WTC11 (cell line): ENCODE data around the gene TGM4. TPM values are rescaled to one million over a fixed set of nuclear protein-coding genes. Genes with fewer than 3 reads are reported as not detected.

Experiments
- ATAC-seq: fragments of 200-7000 bp; cut with Tn5 transposase; 2 replicates; pipeline ENCODE4 v1.10.0; 2021; ENCODE audit warnings: mild to moderate bottlenecking, moderate library complexity
- CTCF ChIA-PET: fragments of 300-600 bp; sonication (Branson Sonifier 250); formaldehyde crosslinking; loops from one replicate; lab custom pipeline; 2021; ENCODE audit warnings: antibody characterized with exemption; lab: Charles Lee
- POLR2A ChIA-PET: fragments of 350-600 bp; sonication (Branson Sonifier 250); formaldehyde crosslinking; loops from one replicate; lab custom pipeline; 2021; ENCODE audit warnings: antibody characterized with exemption; lab: Charles Lee
- DNase-seq: peaks from one replicate; pipeline ENCODE4 v3.0.0; 2021; ENCODE audit warnings: low spot score
- H3K27ac Mint-ChIP-seq: 2 replicates; pipeline ENCODE4 v1.8.0; 2021; ENCODE audit warnings: mixed read lengths
- H3K27me3 Mint-ChIP-seq: 2 replicates; pipeline ENCODE4 v1.8.0; 2021; ENCODE audit warnings: low read depth, mild to moderate bottlenecking, moderate library complexity, mixed read lengths
- H3K36me3 Mint-ChIP-seq: 2 replicates; pipeline ENCODE4 v1.8.0; 2021; ENCODE audit warnings: mixed read lengths
- H3K4me1 Mint-ChIP-seq: 2 replicates; pipeline ENCODE4 v1.8.0; 2022; ENCODE audit warnings: mixed read lengths
- H3K4me3 Mint-ChIP-seq: 2 replicates; pipeline ENCODE4 v1.8.0; 2021; ENCODE audit warnings: mild to moderate bottlenecking, moderate library complexity, mixed read lengths
- H3K9me3 Mint-ChIP-seq: 2 replicates; pipeline ENCODE4 v1.8.0; 2021; ENCODE audit warnings: mixed read lengths
- AFF4 ChIP-seq: sonication (generic); formaldehyde crosslinking; IDR thresholded peaks from 2 replicates; pipeline ENCODE4 v1.8.1; 2023; ENCODE audit warnings: mild to moderate bottlenecking, missing genetic modification reagents, borderline replicate concordance
- ATF6 ChIP-seq: sonication (generic); formaldehyde crosslinking; IDR thresholded peaks from 2 replicates; pipeline ENCODE4 v1.8.1; 2023; ENCODE audit warnings: mild to moderate bottlenecking, missing genetic modification reagents
- IRF2 ChIP-seq: sonication (generic); formaldehyde crosslinking; IDR thresholded peaks from 2 replicates; pipeline ENCODE4 v1.8.0; 2022; ENCODE audit warnings: low read depth, missing genetic modification reagents, borderline replicate concordance
- MAX ChIP-seq: sonication (generic); formaldehyde crosslinking; IDR thresholded peaks from 2 replicates; pipeline ENCODE4 v1.8.0; 2022; ENCODE audit warnings: mild to moderate bottlenecking, missing genetic modification reagents
- NFYB ChIP-seq: sonication (generic); formaldehyde crosslinking; conservative IDR thresholded peaks from 2 replicates; pipeline ENCODE4 v1.8.0; 2022; ENCODE audit warnings: low read depth, missing genetic modification reagents
- USF2 ChIP-seq: sonication (generic); formaldehyde crosslinking; IDR thresholded peaks from 2 replicates; pipeline ENCODE4 v1.8.1; 2023; ENCODE audit warnings: mild to moderate bottlenecking, missing genetic modification reagents, moderate library complexity
- ZNF232 ChIP-seq: sonication (generic); formaldehyde crosslinking; IDR thresholded peaks from 2 replicates; pipeline ENCODE4 v1.8.0; 2022; ENCODE audit warnings: mild to moderate bottlenecking, missing genetic modification reagents
- ZNF281 ChIP-seq: sonication (generic); formaldehyde crosslinking; IDR thresholded peaks from 2 replicates; pipeline ENCODE4 v1.8.0; 2023; ENCODE audit warnings: mild to moderate bottlenecking, missing genetic modification reagents
- total RNA-seq: library from RNA; stranded (reverse); gene quantifications from 3 replicates; pipeline ENCODE4 v1.2.3, GENCODE V29; 2021

TGM4 gene
- total RNA-seq, 1 experiment from 2014 or later = not detected

GRCh38 chr3:44931791-44932190, 57.4 kb downstream of the TGM4 start:
- H3K4me1 Mint-ChIP-seq = peaks cover 10% of the 10 kb centered on the region

GRCh38 chr3:44932271-44932670, 57.9 kb downstream of the TGM4 start:
- DNase-seq = no peak
- Mint-ChIP-seq H3K36me3 (peaks cover 38% of the 10 kb centered on the region), H3K9me3 (no peaks in the 10 kb centered on the region), H3K27ac (no peak overlapping the region), H3K4me3 (no peak overlapping the region), H3K27me3 (no peaks in the 10 kb centered on the region), H3K4me1 (peaks cover 10% of the 10 kb centered on the region)
- ChIA-PET POLR2A (no interaction called here), CTCF (no interaction called here)
- TF ChIP-seq ATF6 (CRISPR knock-in tag) (no peak), ZNF281 (CRISPR knock-in tag) (no peak), NFYB (CRISPR knock-in tag) (no peak), IRF2 (CRISPR knock-in tag) (no peak), MAX (CRISPR knock-in tag) (no peak), ZNF232 (no peak), AFF4 (CRISPR knock-in tag) (no peak), USF2 (CRISPR knock-in tag) (no peak)
- ATAC-seq = no peak

More at GRCh38 chr3:44931791-44932190, 57.4 kb downstream of the TGM4 start:
- CTCF ChIA-PET = no interaction called here
- no peak overlapping the region for H3K4me3 Mint-ChIP-seq
- ATAC-seq = no peak
- TF ChIP-seq ZNF232 (no peak), AFF4 (CRISPR knock-in tag) (no peak)
- TF ChIP-seq, all 79 proteins: peak for 0
- H3K36me3 Mint-ChIP-seq = peaks cover 39% of the 10 kb centered on the region
- no peaks in the 10 kb centered on the region for H3K27me3 Mint-ChIP-seq
- H3K27ac Mint-ChIP-seq = no peak overlapping the region
- DNase-seq = no peak
- POLR2A ChIA-PET = no interaction called here
- H3K9me3 Mint-ChIP-seq = no peaks in the 10 kb centered on the region
